HG03039 (cell line): ENCODE measurements around the gene FSTL5.
"Not testable (repeated sequence)": the region's sequence is repeated elsewhere in the genome, so short reads cannot be mapped to it uniquely, and the experiment has no call there.

Source experiments
- ATAC-seq: cut with Tn5 transposase; IDR thresholded peaks from one replicate; pipeline ENCODE4 v1.9.1; 2021; ENCODE audit warnings: mild to moderate bottlenecking, moderate library complexity; ENCODE audit not compliant: unreplicated experiment

FSTL5 gene

DNA sequence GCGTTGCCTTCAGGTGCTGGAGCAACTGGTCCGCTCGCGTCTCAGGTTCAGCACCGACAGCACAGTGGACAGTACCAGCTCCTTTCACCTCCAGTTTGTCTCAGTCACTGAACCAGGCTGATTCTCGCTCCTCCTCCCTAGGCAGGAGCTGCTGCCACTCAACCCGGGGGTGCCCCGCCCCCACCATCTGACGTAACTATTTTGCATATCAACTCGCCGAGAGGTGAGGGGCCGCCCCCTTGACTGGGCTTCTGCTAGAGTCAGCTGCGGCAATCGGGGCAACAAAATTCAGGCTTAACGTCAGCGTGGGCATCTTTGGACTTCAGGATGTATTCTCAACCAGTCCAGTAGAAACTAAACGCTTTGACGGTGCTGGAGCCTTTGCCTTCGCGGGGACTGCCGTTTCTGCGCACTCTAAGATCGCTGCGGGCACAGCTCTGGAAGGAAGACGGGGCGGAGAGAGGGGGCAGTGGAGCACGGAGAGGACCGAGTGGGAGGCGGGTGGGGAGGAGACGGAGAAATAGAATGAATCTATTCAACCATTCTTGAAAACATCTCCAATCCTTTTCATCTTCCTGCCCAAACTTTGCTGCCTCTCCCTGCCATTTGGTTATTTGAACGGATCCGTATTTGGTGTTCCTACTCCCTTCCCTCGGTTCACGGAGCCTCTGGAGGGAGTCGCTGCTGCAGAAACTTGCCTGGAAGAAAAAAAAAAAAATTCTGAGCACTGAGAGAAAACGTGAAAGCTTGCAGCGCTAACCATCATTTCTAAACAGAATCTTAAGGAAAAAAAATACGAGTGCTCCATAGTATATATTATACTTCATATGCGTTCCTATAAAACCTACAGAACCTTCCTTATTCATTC lies at the start of gene FSTL5:
Gene FSTL5 (minus strand): TSS at position 109 of the 868 bp plus-strand sequence. CDS start 52,604 bp downstream, outside the sequence.
- ATAC-seq, result peak; percentile 97

DNA sequence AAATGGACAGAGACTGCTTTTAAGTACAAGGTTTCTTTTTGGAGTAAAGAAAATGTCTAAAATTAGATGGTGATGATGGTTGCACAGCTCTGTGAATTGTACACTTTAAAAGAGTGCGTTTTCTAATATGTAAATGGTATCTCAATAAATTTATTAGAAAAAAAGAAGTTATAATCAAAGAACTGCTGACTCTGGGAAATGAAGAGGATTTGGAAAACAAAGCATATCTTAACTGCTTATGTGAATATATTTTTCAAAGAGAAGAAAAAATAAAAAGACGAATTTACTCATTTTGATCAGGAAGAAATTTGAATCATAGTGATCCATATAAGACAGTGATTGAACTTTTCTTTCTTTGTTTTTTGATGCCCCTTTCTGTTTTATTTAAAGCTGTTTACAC lies 45.9 kb upstream of the FSTL5 start:
- ATAC-seq, result no peak

DNA sequence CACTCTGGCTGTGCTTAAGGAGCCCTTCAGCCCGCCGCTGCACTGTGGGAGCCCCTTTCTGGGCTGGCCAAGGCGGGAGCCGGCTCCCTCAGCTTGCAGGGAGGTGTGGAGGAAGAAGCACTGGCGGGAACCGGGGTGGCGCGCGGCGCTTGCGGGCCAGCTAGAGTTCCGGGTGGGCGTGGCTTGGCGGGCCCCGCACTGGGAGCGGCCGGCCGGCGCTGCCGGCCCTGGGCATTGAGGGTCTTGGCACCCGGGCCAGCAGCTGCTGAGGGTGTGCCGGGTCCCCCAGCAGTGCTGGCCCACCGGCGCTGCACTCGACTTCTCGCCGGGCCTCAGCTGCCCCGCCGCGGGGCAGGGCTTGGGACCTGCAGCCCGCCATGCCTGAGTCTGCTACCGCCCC lies 39.7 kb upstream of the FSTL5 start:
- not testable (repeated sequence) for ATAC-seq

DNA sequence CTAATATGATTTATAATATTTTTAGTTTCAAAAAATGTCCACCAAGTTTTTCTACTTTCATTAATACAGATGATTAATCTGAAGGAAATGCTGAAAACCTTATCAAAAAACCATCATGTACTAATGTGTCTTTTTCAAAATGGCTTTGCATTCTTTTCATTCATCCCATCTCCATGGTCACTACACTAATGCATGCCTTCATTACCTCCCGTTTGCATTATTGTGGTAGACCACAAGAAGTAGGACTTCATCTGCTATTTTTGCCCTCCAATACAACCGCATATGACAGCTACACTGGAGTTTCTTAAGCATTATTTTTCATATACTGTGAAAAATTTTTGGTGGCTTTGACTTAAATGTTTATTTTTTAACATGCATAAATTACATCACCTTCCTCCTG lies 37.9 kb upstream of the FSTL5 start:
- no peak for ATAC-seq

DNA sequence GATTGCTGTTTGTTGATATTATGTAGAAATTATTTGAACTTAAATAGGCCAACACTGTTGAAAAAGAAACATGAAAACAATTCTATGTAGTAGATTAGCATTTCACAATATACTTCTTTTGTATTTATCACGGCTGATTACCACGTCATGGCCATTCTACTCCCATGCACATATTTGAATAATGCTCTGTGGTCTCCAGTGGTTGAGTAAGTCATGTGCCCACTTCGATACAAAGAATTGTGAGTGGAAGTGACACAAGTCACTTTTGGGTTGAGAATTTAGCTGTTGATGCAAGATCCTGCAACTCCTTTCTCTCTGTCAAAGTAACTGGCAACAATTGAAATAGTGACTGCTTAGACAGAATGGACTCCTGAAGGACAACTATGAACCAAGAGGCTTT lies 6.7 kb upstream of the FSTL5 start:
- ATAC-seq, result no peak

DNA sequence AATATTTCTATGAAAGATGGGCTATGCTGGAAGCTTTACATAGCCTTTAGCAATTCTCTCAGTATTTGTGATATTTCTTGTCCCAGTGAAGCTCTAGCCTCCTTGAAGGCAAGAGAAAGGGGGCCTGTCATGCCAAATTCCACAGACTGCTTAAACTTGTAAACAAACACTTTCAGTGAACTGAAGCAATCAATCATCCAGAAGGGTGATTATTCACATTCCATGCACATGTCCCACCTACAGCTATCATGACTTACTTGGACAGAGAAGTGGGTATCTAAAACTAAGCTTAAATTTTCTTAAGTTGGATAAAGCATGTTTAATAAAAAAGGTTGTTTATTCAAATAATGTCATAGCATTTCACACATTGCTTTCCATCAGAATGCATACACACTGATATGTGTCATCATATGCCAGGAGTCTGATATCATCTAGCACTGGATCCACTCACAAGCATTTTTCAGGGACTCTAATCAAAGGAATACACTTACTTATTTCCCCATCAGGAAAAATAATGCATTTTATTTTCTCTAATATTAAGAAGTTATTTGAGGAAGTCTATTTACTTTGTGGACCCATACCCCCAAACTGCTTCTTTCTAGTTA lies 1.2 kb upstream of the FSTL5 start:
- ATAC-seq, result no peak

DNA sequence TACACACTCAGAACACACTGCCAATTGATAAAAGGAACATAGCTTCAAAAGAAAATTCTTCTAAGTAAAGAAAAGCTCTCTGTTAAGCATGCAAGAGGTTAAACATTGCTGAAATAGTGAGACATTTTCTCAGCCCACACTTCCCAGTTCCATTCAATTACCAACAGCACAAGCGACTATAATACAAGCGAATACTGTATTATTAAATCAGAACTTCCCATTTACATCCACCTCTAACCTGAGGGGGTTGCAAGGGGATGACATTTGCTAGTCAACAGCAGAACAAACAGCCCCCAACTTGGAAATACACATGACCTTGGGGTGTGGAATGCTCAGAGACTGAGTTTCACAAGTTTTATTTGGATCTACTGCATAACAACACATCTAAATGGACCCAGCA lies 1.1 kb downstream of the FSTL5 start:
- ATAC-seq, result no peak

DNA sequence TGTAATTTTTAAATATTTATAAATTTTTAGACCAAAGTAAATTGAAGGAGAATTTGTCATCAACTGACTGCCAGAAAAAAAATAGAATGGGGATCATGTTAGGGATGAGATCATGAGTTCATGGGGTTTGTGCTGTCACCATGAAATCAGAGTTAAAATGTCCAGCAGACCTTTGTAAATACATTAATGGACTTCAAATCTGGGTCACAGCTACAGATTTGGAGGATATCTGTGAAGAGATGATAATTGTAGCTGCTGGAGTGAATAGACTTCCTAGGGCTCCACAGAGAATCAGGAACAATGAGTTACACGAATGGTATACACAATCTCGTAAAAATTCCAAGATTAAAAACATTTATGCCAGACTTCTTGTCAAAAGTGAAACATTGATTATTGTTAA lies 6.6 kb downstream of the FSTL5 start:
- ATAC-seq, result no peak

DNA sequence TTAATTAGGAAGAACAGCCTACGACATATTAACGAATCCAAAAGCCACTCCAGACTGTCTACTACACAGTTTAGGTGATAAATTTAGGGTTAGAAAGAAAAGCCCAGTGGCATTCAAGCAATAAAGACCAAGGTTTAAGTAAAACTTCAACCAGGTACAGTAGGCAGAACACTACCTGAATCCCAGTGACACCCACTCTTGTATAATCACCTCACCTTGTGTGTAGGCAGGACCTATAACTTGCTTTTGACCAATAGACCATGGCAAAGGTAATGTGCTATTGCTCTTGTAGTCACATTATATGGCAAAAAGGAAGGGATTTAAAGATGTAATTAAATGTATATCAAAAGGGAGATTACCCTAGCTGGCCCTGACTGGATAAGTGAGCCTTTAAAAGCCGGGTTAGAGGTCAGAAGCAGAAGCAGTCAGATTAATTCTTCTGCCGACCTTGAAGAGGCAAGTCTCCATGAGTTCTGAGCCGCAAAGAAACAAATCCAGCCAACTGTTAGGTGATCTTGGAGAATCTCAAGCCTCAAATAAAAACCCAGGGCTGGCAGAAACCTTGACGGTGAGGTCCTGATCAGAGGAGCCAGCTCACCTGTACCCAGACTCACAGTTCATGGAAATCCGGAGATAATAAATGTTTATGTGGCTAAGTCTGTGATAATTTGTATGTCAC lies 8.8 kb downstream of the FSTL5 start:
- ATAC-seq, result no peak

DNA sequence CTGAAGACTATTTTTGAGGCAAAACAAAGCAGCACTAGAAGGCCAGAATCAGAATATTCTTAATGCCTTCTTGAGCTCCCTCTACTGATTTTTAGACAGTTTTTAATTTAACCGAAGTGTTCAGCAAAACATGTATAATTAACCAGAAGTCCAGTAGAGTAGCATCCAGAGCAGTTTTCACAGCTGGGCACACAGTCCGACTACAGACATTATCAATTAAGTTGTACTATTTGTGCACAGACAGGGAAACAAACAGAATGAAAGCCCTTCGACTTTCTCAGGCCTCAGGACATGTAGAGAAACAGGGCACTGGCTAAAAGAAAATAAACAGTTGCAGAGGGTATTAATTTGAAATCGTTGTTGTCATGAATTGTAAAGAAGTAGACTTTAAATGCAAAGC lies 11.9 kb downstream of the FSTL5 start:
- no peak for ATAC-seq

DNA sequence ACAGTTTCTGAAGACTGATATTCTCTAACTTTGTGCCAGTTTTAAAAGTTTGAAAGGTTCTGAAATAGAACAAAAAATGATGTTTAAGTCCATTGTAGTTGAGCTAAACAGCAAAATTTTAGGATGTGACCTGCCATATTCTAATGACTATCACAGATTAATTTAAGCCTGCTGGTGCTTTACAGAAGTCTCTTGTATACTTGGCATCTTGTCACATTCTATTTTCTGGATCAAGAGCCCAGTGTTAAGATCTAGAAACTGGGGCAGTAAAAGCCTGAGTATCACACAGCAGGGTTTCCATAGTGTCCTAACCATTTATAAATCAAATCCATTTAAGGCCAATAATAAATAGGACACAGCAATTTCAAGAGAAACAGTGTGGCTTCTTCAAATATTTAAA lies 12.4 kb downstream of the FSTL5 start:
- no peak for ATAC-seq

DNA sequence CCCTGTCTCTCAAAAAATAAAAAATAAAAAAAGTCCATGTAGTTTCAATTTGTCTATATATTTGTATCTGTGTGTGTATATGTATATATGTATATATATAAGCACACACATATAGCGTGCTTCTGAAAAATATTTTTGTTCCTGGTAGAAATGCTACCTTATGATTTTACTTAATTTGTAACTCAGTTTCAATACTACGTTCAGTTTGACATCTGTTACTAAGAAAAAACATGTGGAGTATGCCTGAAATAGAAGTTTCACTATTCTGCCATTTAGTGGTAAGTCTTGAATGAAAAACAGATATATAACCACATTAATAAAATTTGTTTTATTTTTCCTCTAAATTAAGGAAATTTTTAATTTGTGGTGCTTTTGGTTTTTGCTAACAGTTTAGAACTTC lies 14.2 kb downstream of the FSTL5 start:
- ATAC-seq, result no peak

DNA sequence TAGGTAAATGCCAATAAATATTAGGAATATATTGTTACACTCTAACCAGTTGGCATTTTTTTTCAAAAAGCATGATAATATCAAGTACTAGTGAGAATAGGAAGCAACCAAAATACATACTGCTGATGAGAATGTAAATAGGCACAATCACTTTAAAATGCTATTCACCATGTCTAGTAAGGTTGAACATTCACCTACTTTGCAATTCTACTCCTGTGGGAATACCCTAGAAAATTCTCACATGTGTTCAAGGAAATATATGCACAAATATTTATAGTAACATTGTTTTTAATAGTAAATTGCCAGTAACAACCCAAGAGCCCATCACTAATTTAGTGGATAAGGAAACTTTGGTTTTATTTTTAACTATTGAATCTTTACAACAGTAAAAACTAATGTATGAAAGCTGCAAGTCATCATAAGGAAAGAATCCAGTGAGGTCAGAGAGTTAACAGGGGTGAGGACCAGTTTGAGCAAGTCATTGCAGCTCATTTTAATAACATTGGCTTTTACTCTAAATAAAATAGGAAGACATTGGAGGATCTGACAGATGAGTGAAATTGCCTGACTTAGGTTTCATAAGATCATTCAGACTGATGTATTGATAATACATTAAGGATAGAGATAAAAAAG lies 23.6 kb downstream of the FSTL5 start:
- ATAC-seq, result no peak

DNA sequence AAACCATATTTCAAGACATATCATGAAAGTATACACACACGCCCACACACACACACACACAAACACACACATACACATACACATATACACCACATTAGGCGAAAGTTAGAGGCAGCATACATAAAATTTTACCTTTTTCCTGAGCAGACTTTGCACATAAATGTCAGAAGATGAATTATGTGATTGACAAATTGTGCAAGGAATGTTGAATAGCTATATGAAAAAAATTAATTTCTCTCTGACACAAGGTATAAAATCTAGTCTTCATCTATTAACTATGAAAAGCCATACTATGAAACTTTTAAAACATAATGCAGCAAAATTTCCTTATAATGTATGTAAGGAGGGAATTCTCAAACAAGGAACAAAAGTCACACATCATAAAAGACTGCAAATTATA lies 24.4 kb downstream of the FSTL5 start:
- no peak for ATAC-seq

DNA sequence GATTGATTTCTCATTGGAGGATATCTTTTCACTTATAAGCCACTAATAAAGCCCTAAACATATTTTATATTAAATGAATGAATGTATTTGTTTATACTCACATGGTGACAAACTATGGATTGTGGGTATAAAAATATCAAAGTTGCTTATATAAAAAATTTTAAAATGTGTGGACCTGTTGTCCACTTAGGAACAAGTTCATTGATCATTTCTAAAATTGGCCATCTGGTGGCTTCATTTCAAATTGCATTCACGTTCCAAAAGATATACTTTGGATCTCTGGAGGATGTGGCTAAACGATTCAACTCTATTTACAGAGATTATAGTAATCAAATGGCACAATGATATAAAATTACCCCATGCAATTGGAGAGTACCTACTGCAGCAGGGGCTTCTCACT lies 32.5 kb downstream of the FSTL5 start:
- no peak for ATAC-seq

DNA sequence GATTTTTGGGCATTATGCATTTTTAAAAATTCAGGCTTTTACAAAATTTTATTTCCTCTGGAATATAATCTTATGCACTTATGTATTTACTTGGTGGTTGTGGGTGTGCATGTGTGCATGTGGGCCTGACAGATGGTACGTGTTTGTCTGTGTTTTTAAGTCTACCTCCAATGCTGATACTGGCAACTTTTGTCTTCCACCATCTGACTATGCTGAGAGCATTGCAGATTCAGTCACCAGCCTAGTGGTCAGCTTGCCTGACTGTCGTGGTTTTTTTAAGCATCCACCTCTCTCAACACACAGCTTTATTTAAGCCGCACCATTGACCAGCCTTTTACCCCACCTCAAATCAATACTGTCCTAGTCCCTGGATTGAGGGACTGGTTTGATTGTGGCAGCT lies 37.1 kb downstream of the FSTL5 start:
- no peak for ATAC-seq

DNA sequence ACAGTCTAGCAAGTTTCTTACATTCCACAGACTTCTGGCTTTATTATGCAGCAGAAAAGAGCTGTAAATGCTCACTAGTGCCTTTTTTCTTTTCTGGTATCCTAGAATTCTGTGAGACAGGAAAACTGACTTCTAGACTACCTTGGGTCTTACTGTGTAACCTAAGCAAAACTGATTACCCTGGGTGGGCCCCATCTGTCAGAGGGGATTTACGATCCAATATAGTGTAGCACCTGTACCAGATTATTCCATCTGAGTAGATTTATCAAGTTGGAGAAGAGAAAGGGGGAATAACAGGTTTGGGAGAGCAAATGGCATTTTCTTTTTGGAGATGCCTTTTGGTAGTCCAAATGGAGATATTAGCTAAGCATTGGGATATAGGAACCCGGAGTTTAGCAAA lies 46.7 kb downstream of the FSTL5 start:
- ATAC-seq, result no peak

DNA sequence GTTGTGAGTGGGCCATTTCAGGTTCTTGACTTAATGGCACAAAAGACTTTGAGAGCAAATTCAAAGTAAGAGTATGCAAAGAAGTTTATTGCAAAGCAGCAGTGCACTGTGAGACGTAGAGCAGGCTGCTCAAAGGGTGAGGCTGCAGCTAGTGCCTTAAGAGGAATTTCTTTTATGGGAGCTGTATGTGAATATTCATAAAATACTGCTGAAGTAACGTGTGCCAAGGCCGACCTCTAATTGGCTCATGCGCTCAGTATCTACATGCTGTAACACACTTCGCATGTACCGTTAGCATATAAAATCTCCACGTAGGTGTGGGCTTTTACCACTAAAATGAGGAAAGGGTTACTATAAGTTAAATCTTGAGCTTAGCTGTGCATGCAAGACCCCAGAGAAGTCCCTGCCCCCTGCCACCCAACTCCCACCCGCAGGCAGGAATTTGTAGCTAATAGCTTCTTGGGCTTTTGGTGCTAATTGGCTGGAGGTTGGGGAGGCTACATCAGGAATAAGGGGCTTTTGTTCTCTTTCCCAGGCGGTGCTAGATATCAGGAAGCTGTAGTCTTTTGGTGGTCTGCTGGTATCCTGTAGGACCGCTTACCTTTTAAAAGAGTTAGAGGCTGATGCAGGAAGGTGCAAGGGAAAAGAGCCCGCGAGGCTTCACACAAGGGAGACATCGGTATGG lies 47.6 kb downstream of the FSTL5 start:
- no peak for ATAC-seq

DNA sequence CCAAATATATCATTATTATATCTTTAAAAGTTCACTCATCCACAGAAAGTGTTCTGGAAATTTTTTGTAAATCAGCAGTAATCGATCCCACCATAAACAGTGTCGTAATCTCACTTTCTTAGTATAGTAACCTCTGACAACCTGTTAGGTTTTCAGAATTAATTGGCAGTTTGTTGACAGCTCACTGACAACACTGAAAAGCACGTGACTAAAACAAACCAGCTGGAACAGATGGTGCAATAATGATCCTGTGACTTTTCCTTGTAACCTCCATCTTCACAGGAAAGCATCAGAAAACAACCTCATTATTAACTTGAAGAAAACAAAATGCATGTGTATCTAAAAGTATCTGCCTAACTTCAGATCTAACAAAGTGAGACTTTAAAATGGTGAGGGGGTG lies 48.5 kb downstream of the FSTL5 start:
- ATAC-seq, result no peak

DNA sequence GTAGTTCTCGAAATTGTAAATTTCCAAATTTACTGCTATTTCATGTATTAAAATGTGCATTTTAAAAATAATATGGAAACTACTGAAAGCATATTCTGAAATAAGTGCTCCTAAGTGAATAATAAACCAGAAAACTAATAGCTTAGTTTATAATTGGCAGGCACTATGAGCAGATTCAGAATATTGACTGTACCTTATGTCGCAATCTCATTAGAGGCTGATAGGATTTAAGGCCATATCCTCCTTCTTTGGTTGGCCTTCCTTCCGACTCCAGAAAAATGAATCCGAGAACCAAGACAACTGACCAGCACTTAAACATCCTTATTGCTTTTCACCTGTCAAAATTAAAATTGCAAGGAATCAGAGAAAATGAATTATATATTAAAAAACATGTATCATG lies 52.7 kb downstream of the FSTL5 start:
- no peak for ATAC-seq
